HepG2 (cell line): ENCODE measurements around the gene SLBP. TPM values are rescaled to one million over a fixed set of nuclear protein-coding genes. Genes with fewer than 3 reads are reported as not detected.
A peak's percentile ranks its signal among the peaks of the same experiment; 100 is the strongest.

Experiments
- ADNP ChIP-seq: sonication (generic); formaldehyde crosslinking; IDR thresholded peaks from 2 replicates; pipeline ENCODE4 v1.4.0; 2020; ENCODE audit warnings: missing genetic modification reagents
- HMGXB4 ChIP-seq, 2 experiments: sonication (generic) in 1 of 2; formaldehyde crosslinking in 1 of 2; IDR thresholded peaks; 2 replicates each; pipeline versions ENCODE4 v1.4.0 to v1.6.1; 2018 to 2020; ENCODE audit warnings: missing genetic modification reagents in 2 of 2, borderline replicate concordance in 1 of 2, low read depth in 1 of 2, mild to moderate bottlenecking in 1 of 2, missing biosample characterization in 1 of 2
- NCOA2 ChIP-seq: sonication (generic); formaldehyde crosslinking; IDR thresholded peaks from 2 replicates; pipeline ENCODE4 v1.8.0; 2022; ENCODE audit warnings: inconsistent platforms
- NPAS2 ChIP-seq: sonication (generic); formaldehyde crosslinking; IDR thresholded peaks from 2 replicates; pipeline ENCODE4 v1.8.0; 2022; ENCODE audit warnings: mild to moderate bottlenecking, missing genetic modification reagents, borderline replicate concordance
- REST ChIP-seq, 2 experiments: IDR thresholded peaks; 2 replicates each; pipeline ENCODE4 v1.6.1; 2011 to 2012; ENCODE audit warnings: low read length in 2 of 2, borderline replicate concordance in 1 of 2, low read depth in 1 of 2, mild to moderate bottlenecking in 1 of 2, moderate library complexity in 1 of 2
- SMAD1 ChIP-seq: sonication (generic); formaldehyde crosslinking; IDR thresholded peaks from 2 replicates; pipeline ENCODE4 v1.4.0; 2020; ENCODE audit warnings: missing genetic modification reagents, low read depth, mild to moderate bottlenecking, borderline replicate concordance
- SP2 ChIP-seq: sonication (generic); formaldehyde crosslinking; IDR thresholded peaks from 2 replicates; pipeline ENCODE4 v1.5.1; 2020; ENCODE audit warnings: mild to moderate bottlenecking, missing genetic modification reagents
- TGIF2 ChIP-seq: IDR thresholded peaks from 2 replicates; pipeline ENCODE4 v1.6.1; 2016; ENCODE audit warnings: control low read depth, missing compliant biosample characterization
- ZNF318 ChIP-seq: sonication (generic); formaldehyde crosslinking; IDR thresholded peaks from 2 replicates; pipeline ENCODE4 v1.4.0; 2020; ENCODE audit warnings: mild to moderate bottlenecking, missing genetic modification reagents
- ZNF552 ChIP-seq: sonication (generic); formaldehyde crosslinking; IDR thresholded peaks from 2 replicates; pipeline ENCODE4 v1.9.0; 2022; ENCODE audit warnings: missing genetic modification reagents, mild to moderate bottlenecking, borderline replicate concordance
- ZNF564 ChIP-seq: sonication (generic); formaldehyde crosslinking; IDR thresholded peaks from 2 replicates; pipeline ENCODE4 v1.8.1; 2023; ENCODE audit warnings: mild to moderate bottlenecking, missing genetic modification reagents
- polyA plus RNA-seq, 8 experiments: library from polyadenylated mRNA; depleted of rRNA in 3 of 8; stranded (reverse) in 7 of 8; unstranded in 1 of 8; fragments of >200 nt; fragmentation: Illumina TruSeq in 4 of 8; extraction: Trizol in 4 of 8; gene quantifications; 2 replicates each; pipeline versions ENCODE4 v1.2.1 to v1.2.3, GENCODE V29; 2011 to 2016; ENCODE audit warnings: low read depth in 4 of 8, missing spikeins in 1 of 8, mixed read lengths in 1 of 8; ENCODE audit not compliant: insufficient read depth in 1 of 8
- total RNA-seq, 5 experiments: library from RNA; depleted of rRNA; stranded (reverse); fragments of >200 nt; fragmentation: Illumina TruSeq; extraction: Trizol; gene quantifications; 2 replicates each; pipeline ENCODE4 v1.2.3, GENCODE V29; 2016; ENCODE audit warnings: low read depth in 1 of 5
- TF ChIP-seq, protein P1 (sequence below): sonication (generic); formaldehyde crosslinking; IDR thresholded peaks from 2 replicates; pipeline ENCODE4 v1.4.0; 2020; ENCODE audit warnings: mild to moderate bottlenecking, missing genetic modification reagents
- TF ChIP-seq, protein P2 (sequence below): sonication (generic); formaldehyde crosslinking; IDR thresholded peaks from 2 replicates; pipeline ENCODE4 v1.5.1; 2020; ENCODE audit warnings: missing genetic modification reagents, mild to moderate bottlenecking, borderline replicate concordance

SLBP gene
- total and polyA plus RNA-seq, 2 of the 13 experiments (the other 11 are each of a cell fraction or from before 2014, with no cell fraction given) = 43.9 to 104 TPM

GRCh38 chr4:1746919-1747602 lies 34.9 kb upstream of the SLBP start (continued):
- TF ChIP-seq HMGXB4 (CRISPR knock-in tag; IDR thresholded peaks at IDR 0.05; ENCODE audit: borderline replicate concordance in 1 of 2, low read depth in 1 of 2) = peak; percentile 76 to 84
- 0 out of 2 replicates have a peak, but pooled peaks have one; percentile 57 for TF ChIP-seq TGIF2 (CRISPR knock-in tag)
- TF ChIP-seq ZNF318 = 0 out of 2 replicates have a peak, but pooled peaks have one; percentile 65
- peak; percentile 93 for TF ChIP-seq ZNF564 (CRISPR knock-in tag)
- TF ChIP-seq ZNF552 = peak; percentile 72; the same call in 1 of the 2 replicates
- TF ChIP-seq, protein P1, sequence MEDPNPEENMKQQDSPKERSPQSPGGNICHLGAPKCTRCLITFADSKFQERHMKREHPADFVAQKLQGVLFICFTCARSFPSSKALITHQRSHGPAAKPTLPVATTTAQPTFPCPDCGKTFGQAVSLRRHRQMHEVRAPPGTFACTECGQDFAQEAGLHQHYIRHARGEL = no peak
- no peak for TF ChIP-seq SMAD1 (CRISPR knock-in tag)
- TF ChIP-seq NPAS2 (CRISPR knock-in tag) = no peak
- no peak for TF ChIP-seq SP2 (CRISPR knock-in tag)
- TF ChIP-seq REST (IDR thresholded peaks at IDR 0.05; ENCODE audit: borderline replicate concordance in 1 of 2, low read depth in 1 of 2, low read length in 2 of 2) = no peak
- TF ChIP-seq ADNP (CRISPR knock-in tag) = no peak
- TF ChIP-seq, protein P2, sequence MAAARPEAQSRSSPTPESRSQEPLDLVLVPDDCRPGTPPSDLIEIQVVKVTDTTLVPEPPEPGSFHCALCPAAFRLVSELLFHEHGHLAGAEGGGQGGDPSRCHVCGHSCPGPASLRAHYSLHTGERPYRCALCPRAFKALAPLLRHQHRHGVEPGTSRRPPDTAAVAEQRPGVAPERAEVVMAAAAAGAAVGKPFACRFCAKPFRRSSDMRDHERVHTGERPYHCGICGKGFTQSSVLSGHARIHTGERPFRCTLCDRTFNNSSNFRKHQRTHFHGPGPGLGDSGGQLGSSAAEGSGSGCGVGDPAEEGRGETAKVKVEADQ (CRISPR knock-in tag) = no peak
- TF ChIP-seq NCOA2 (CRISPR knock-in tag) = peak; percentile 65
